GM19438 (cell line): ENCODE data around the gene IL34.
"Not testable (repeated sequence)": the region's sequence is repeated elsewhere in the genome, so short reads cannot be mapped to it uniquely, and the experiment has no call there.

ENCODE experiments used
- ATAC-seq: cut with Tn5 transposase; IDR thresholded peaks from one replicate; pipeline ENCODE4 v1.9.1; 2021; ENCODE audit warnings: low read depth; ENCODE audit not compliant: unreplicated experiment

Gene IL34

GRCh38 chr16:70646260-70647241, at the start of gene IL34:
TSS of gene IL34 (plus strand) at chr16:70646559. CDS start at chr16:70646948, 389 bp downstream.
- ATAC-seq, result no peak

- ATAC-seq, result no peak
Measured at GRCh38 chr16:70597135-70597835, 49.1 kb upstream of the IL34 start.

- no peak for ATAC-seq
Measured at GRCh38 chr16:70598937-70599503, 47.3 kb upstream of the IL34 start.

GRCh38 chr16:70600730-70601129, 45.6 kb upstream of the IL34 start:
- ATAC-seq, result no peak

- ATAC-seq, result no peak
Measured at GRCh38 chr16:70601576-70602575, 44.5 kb upstream of the IL34 start.

GRCh38 chr16:70602831-70603230, 43.5 kb upstream of the IL34 start:
- ATAC-seq, result no peak

GRCh38 chr16:70604407-70605282, 41.7 kb upstream of the IL34 start:
- ATAC-seq, result no peak

- no peak for ATAC-seq
Measured at GRCh38 chr16:70605283-70605657, 41.1 kb upstream of the IL34 start.

- ATAC-seq, result no peak
Measured at GRCh38 chr16:70608521-70608920, 37.8 kb upstream of the IL34 start.

- no peak for ATAC-seq
Measured at GRCh38 chr16:70610273-70611223, 35.8 kb upstream of the IL34 start.

GRCh38 chr16:70611224-70611598, 35.1 kb upstream of the IL34 start:
- no peak for ATAC-seq

- ATAC-seq, result no peak
Measured at GRCh38 chr16:70611785-70612303, 34.5 kb upstream of the IL34 start.

GRCh38 chr16:70612931-70613330, 33.4 kb upstream of the IL34 start:
- no peak for ATAC-seq

- ATAC-seq, result no peak
Measured at GRCh38 chr16:70614208-70614951, 32.0 kb upstream of the IL34 start.

- ATAC-seq, result no peak
Measured at GRCh38 chr16:70615945-70616344, 30.4 kb upstream of the IL34 start.

- ATAC-seq, result not testable (repeated sequence)
Measured at GRCh38 chr16:70621864-70622263, 24.5 kb upstream of the IL34 start.

- ATAC-seq, result no peak
Measured at GRCh38 chr16:70627696-70628095, 18.7 kb upstream of the IL34 start.
